Cardiac muscle cell (in vitro differentiated cells and primary cell): Measurements from ENCODE around the gene TMX2. TPM values are rescaled to one million over a fixed set of nuclear protein-coding genes. Genes with fewer than 3 reads are reported as not detected.

Experiments used
- DNase-seq, 2 donors: peaks; one replicate each; pipeline versions ENCODE4 v3.0.0 to v3.0.0-alpha.2; 2010 to 2017; ENCODE audit warnings: low read depth in 1 of 2, low spot score in 1 of 2
- H3K27ac ChIP-seq: fragments of 200-600 bp; sonication (generic); 2 replicates; pipeline ENCODE4 v1.5.1; 2016
- H3K27me3 ChIP-seq: fragments of 200-600 bp; sonication (generic); 2 replicates; pipeline ENCODE4 v1.6.0; 2016; ENCODE audit warnings: control low read depth
- H3K36me3 ChIP-seq: fragments of 200-600 bp; sonication (generic); 2 replicates; pipeline ENCODE4 v1.5.1; 2016; ENCODE audit warnings: control low read depth
- H3K4me1 ChIP-seq: fragments of 200-600 bp; sonication (generic); 2 replicates; pipeline ENCODE4 v1.8.1; 2017; ENCODE audit warnings: low read depth, mild to moderate bottlenecking, mixed run types
- H3K4me3 ChIP-seq: fragments of 200-600 bp; sonication (generic); 2 replicates; pipeline ENCODE4 v1.5.1; 2016; ENCODE audit warnings: mild to moderate bottlenecking
- H3K9me3 ChIP-seq: fragments of 200-600 bp; sonication (generic); 2 replicates; pipeline ENCODE4 v1.5.1; 2017; ENCODE audit warnings: low read depth, mild to moderate bottlenecking, control low read depth
- CTCF ChIP-seq: IDR thresholded peaks from 2 replicates; pipeline ENCODE4 v1.5.1; 2012; ENCODE audit warnings: low read depth, mild to moderate bottlenecking, low read length
- polyA plus RNA-seq: library from polyadenylated mRNA; unstranded; fragments of >200 nt; fragmentation: Nextera tagmentation; extraction: Ambion mirVana; gene quantifications from 2 replicates; pipeline ENCODE4 v1.2.1, GENCODE V29; 2016
- total RNA-seq: library from RNA; depleted of rRNA; stranded (reverse); fragments of >200 nt; gene quantifications from 2 replicates; pipeline ENCODE4 v1.2.3, GENCODE V29; 2016

Gene TMX2
- total and polyA plus RNA-seq, 2 experiments from 2014 or later, result 49.6 to 140 TPM

- Histone ChIP-seq H3K36me3 (peaks cover 13% of the 10 kb centered on the region), H3K27ac (peak overlapping the region; percentile 98), H3K4me3 (peak overlapping the region; percentile 61), H3K4me1 (peaks cover 7% of the 10 kb centered on the region), H3K9me3 (no peaks in the 10 kb centered on the region), H3K27me3 (no peaks in the 10 kb centered on the region)
- DNase-seq, result no peak
- TF ChIP-seq CTCF, result no peak
These were observed 44.0 kb upstream of the TMX2 start for GRCh38 chr11:57668434-57668782.

GRCh38 chr11:57674251-57674650 is 38.1 kb upstream of the TMX2 start:
- no peak overlapping the region for H3K27ac ChIP-seq
- H3K9me3 ChIP-seq, result no peaks in the 10 kb centered on the region
- DNase-seq, result no peak
- no peak overlapping the region for H3K4me3 ChIP-seq
- TF ChIP-seq CTCF, result no peak
- H3K36me3 ChIP-seq, result peaks cover 21% of the 10 kb centered on the region
- H3K27me3 ChIP-seq, result no peaks in the 10 kb centered on the region
- peaks cover 3% of the 10 kb centered on the region for H3K4me1 ChIP-seq

GRCh38 chr11:57675176-57675941 is 37.0 kb upstream of the TMX2 start:
- H3K9me3 ChIP-seq, result no peaks in the 10 kb centered on the region
- H3K4me1 ChIP-seq, result no peaks in the 10 kb centered on the region
- no peak for TF ChIP-seq CTCF
- no peak overlapping the region for H3K4me3 ChIP-seq
- no peak for DNase-seq
- H3K36me3 ChIP-seq, result peaks cover 21% of the 10 kb centered on the region
- H3K27ac ChIP-seq, result no peak overlapping the region
- no peaks in the 10 kb centered on the region for H3K27me3 ChIP-seq

GRCh38 chr11:57679396-57679795 is 33.0 kb upstream of the TMX2 start:
- Histone ChIP-seq H3K27me3 (no peaks in the 10 kb centered on the region), H3K9me3 (no peaks in the 10 kb centered on the region), H3K36me3 (peaks cover 20% of the 10 kb centered on the region), H3K4me3 (no peak overlapping the region), H3K4me1 (no peaks in the 10 kb centered on the region), H3K27ac (no peak overlapping the region)
- no peak for DNase-seq
- TF ChIP-seq CTCF, result no peak

- no peaks in the 10 kb centered on the region for H3K9me3 ChIP-seq
- no peaks in the 10 kb centered on the region for H3K4me1 ChIP-seq
- no peak overlapping the region for H3K27ac ChIP-seq
- peaks cover 17% of the 10 kb centered on the region for H3K36me3 ChIP-seq
- H3K27me3 ChIP-seq, result no peaks in the 10 kb centered on the region
- no peak for TF ChIP-seq CTCF
- H3K4me3 ChIP-seq, result no peak overlapping the region
- peak in 1 of 2 donors; percentile 38 for DNase-seq
These were observed 31.9 kb upstream of the TMX2 start for GRCh38 chr11:57680552-57680874.
